GM13976 (cell line): ENCODE results near the gene TMEM175.

Experiments used
- DNase-seq: peaks from one replicate; pipeline ENCODE4 v3.0.0; 2012; ENCODE audit warnings: low spot score
- in situ Hi-C: fragments of 300-500 bp; cut with MboI; formaldehyde crosslinking; loops from one replicate; pipeline ENCODE4 v1.12.0; 2022; ENCODE audit warnings: low sequenced_read_pairs, mixed read lengths, inconsistent platforms; ENCODE audit not compliant: unreplicated experiment
- TF ChIP-seq, protein P1 (sequence below): IDR thresholded peaks from 2 replicates; pipeline ENCODE4 v1.5.1; 2012; ENCODE audit warnings: borderline replicate concordance, mild to moderate bottlenecking; ENCODE audit not compliant: insufficient read depth; ENCODE audit errors: extremely low read depth, missing control alignments, control extremely low read depth

Gene TMEM175

GRCh38 chr4:893276-893994, 38.8 kb upstream of the TMEM175 start:
- in situ Hi-C loops: no loop called here
- TF ChIP-seq, protein P1, sequence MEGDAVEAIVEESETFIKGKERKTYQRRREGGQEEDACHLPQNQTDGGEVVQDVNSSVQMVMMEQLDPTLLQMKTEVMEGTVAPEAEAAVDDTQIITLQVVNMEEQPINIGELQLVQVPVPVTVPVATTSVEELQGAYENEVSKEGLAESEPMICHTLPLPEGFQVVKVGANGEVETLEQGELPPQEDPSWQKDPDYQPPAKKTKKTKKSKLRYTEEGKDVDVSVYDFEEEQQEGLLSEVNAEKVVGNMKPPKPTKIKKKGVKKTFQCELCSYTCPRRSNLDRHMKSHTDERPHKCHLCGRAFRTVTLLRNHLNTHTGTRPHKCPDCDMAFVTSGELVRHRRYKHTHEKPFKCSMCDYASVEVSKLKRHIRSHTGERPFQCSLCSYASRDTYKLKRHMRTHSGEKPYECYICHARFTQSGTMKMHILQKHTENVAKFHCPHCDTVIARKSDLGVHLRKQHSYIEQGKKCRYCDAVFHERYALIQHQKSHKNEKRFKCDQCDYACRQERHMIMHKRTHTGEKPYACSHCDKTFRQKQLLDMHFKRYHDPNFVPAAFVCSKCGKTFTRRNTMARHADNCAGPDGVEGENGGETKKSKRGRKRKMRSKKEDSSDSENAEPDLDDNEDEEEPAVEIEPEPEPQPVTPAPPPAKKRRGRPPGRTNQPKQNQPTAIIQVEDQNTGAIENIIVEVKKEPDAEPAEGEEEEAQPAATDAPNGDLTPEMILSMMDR: no peak
- DNase-seq: no peak

DNA sequence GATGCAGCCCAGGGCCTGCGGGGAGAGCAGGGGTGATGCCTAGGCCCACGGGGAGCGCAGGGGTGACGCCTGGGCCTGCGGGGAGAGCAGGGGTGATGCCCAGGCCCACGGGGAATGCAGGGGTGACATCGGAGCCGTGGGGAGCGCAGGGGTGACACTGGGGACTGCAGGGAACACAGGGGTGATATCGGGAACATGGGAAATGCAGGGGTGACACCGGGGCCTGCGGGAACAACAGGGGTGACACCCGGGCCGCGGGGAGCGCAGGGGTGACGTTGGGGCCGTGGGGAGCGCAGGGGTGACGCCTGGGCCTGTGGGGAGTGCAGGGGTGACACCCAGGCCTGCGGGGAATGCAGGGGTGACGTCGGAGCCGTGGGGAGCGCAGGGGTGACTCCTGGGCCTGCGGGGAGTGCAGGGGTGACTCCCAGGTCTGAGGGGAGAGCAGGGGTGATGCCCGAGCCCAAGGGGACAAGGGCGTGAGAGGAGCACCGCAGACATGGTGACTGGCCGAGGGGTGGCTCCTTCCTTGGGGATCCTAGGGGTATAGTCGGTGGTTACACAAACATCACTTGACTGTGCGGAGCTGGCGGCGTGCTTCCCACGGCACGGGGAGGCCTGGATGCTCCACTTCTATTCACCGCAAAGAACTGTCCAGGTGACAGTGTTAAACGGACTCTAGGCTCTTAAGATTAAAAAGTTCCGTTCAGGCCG, 38.1 kb upstream of the TMEM175 start:
- in situ Hi-C loops: no loop called here
- DNase-seq: no peak
- TF ChIP-seq, protein P1: no peak

GRCh38 chr4:895596-895995, 36.7 kb upstream of the TMEM175 start:
- in situ Hi-C loops: no loop called here
- no peak for DNase-seq
- TF ChIP-seq, protein P1: no peak

DNA sequence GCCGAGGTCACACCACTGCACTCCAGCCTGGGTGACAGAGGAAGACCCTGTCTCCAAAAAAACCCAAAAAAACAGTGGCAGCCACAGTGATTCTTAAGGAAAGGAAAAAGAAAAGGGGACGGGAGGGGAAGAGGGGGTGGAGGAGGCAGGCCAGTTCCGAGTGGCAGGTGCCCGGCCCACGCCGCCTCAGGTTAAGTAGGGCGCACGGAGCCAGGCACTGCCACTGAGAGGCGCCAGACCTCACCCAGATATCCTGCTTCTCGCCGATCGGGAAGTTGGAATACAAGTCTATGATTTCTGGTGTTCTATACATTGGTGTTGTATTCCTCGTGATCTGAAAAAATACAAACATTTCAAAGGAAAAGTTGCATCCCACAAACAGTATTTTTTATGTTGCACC, 36.0 kb upstream of the TMEM175 start:
- TF ChIP-seq, protein P1: peak; percentile 13
- DNase-seq: no peak
- in situ Hi-C loops: no loop called here

- TF ChIP-seq, protein P1: no peak
- in situ Hi-C loops: no loop called here
- no peak for DNase-seq
Observed at GRCh38 chr4:896630-897029, 35.6 kb upstream of the TMEM175 start.

DNA sequence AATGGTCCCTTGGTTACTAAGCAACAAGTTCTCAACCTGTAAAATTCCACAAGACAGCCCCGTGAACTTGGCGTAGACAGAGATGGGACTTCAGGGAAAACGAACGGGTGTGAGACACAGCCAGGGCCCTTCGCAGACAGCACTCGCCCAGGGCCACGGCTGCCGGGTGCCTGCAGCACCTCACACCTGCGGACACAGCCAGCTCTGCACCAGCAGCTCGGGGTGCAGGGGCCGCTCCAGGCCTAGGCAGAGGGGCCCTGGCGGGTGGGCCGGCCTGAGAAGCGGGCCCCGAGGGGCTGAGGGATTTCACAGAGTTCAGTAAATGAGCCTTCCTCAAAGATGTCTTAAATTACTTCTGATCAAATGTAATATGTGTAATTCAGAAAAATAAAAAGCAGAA, 34.1 kb upstream of the TMEM175 start:
- TF ChIP-seq, protein P1: no peak
- DNase-seq: no peak
- in situ Hi-C loops: no loop called here
